ENCODE results near the gene METTL16. TPM values are rescaled to one million over a fixed set of nuclear protein-coding genes. Genes with fewer than 3 reads are reported as not detected.

METTL16 gene
- total RNA-seq, 6 experiments from 2014 or later, result 21.7 to 25.7 (median 24.1) TPM

- peaks cover 63% of the 10 kb centered on the region for H3K4me1 Mint-ChIP-seq (ENCODE audit: low read depth)
- TF ChIP-seq CTCF (IDR thresholded peaks at IDR 0.05), result no peak
- no peaks in the 10 kb centered on the region for H3K9me3 Mint-ChIP-seq
- H3K36me3 Mint-ChIP-seq (ENCODE audit: low read depth), result peaks cover 27% of the 10 kb centered on the region
- peak overlapping the region; percentile 93 for H3K4me3 Mint-ChIP-seq
- peak; percentile 89 for DNase-seq
- peak overlapping the region; percentile 96 for H3K27ac Mint-ChIP-seq
- peaks cover 7% of the 10 kb centered on the region for H3K27me3 Mint-ChIP-seq (ENCODE audit: insufficient read depth)
Observed at GRCh38 chr17:2392252-2393173, 119.2 kb downstream of the METTL16 start.

DNA sequence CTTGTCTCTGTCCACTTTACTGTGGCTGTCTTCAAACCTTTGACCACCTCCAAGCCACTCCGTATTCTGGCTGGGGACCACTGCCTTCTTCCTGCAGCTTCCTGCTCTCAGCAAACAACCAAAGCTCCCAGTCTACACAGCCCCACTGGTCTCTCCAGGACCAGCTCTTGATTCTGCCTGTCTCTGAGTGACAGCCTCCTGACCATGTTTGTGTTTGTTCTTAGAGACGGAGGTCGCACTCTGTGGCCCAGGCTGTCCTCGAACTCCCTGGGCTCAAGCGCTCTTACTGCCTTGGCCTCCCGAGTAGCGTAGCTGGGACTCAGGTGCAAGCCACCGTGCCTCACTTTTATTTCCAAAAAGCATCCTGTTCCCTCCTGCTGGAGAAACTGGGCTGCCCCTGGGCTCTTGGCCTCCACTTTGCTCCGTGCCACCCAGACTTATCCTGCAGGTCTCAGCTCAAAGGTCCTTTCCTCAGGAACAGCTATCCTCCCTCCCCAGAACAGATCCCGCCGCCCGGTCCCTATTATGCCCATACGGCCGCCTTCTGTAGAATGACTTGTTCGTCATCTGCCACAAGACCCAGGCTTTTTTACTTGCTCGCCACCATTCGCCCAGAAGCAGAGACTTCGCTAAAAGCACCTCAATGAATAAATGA, 120.0 kb downstream of the METTL16 start:
- Mint-ChIP-seq H3K27ac (peak overlapping the region; percentile 95), H3K4me3 (peak overlapping the region; percentile 93), H3K4me1 (ENCODE audit: low read depth) (peaks cover 56% of the 10 kb centered on the region), H3K27me3 (ENCODE audit: insufficient read depth) (peaks cover 7% of the 10 kb centered on the region), H3K9me3 (no peaks in the 10 kb centered on the region), H3K36me3 (ENCODE audit: low read depth) (peaks cover 27% of the 10 kb centered on the region)
- no peak for TF ChIP-seq CTCF (IDR thresholded peaks at IDR 0.05)
- DNase-seq, result no peak

DNA sequence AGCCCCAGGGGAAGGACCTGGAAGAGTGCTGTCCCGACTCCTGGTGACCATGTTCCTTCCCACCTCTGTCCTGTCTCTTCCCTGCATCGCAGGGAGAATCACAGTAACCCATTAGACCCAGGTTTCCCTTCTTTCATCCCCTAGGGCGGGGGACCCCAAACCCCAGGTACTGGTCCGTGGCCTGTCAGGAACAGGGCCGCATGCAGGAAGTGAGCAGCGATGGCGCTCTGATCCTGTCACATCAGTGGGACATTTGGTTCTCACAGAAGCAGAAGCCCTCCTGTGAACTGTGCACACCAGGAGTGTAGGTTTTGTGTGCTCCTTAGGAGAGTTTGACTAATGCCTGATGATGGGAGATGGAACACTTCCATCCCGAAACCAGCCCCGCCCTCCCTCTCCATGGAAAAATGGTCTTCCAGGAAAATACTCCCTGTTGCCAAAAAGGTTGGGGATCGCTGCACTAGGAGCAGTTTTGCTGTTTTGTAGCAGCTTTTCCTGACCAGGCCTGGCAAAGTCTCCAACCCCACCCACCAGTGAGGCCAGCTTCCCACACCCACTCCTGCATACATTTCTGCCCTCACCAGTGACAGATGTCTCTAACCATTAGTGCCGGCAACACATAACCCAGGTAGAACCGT, 121.4 kb downstream of the METTL16 start:
- H3K4me3 Mint-ChIP-seq, result no peak overlapping the region
- peaks cover 7% of the 10 kb centered on the region for H3K27me3 Mint-ChIP-seq (ENCODE audit: insufficient read depth)
- peaks cover 27% of the 10 kb centered on the region for H3K36me3 Mint-ChIP-seq (ENCODE audit: low read depth)
- no peaks in the 10 kb centered on the region for H3K9me3 Mint-ChIP-seq
- DNase-seq, result no peak
- H3K4me1 Mint-ChIP-seq (ENCODE audit: low read depth), result peaks cover 43% of the 10 kb centered on the region
- H3K27ac Mint-ChIP-seq, result peak overlapping the region; percentile 64
- no peak for TF ChIP-seq CTCF (IDR thresholded peaks at IDR 0.05)

GRCh38 chr17:2388683-2389055, 123.0 kb downstream of the METTL16 start:
- Mint-ChIP-seq H3K27ac (peak overlapping the region; percentile 70; the same call in 1 of the 2 replicates), H3K36me3 (ENCODE audit: low read depth) (peaks cover 27% of the 10 kb centered on the region), H3K4me3 (no peak overlapping the region), H3K4me1 (ENCODE audit: low read depth) (peaks cover 42% of the 10 kb centered on the region), H3K9me3 (no peaks in the 10 kb centered on the region), H3K27me3 (ENCODE audit: insufficient read depth) (peaks cover 8% of the 10 kb centered on the region)
- DNase-seq, result no peak
- TF ChIP-seq CTCF (IDR thresholded peaks at IDR 0.05), result peak; percentile 24

DNA sequence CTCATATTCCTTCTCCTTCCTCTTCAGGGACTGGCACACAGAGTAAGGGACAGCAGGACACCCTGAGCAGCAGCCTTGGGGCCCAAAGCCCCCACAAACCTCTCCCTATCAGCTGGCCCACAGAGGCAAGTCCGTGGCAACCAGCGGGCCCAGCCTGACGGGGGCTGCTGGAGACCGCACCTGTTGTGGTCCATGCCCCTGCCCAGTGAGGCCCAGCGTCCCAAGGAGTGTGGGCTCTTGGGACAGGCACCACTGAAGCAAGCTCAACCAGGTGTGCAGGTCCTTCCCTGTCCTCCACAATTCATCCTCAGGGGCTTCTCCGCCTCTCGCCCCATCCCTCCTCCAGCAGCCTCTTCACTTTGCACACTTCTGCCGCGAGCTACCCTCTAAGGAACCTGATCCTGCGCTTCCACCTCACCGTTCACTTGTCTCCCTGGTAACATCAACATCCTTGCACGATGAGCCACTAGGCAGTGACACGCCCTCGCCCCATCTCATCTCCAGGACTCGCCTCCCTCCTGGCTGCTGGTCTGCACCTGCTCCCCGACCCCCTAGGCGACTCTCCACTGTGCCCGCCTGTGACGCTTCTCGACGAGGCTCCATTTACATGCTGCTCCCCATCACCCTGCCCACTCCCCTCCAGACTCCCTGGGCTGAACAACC, 123.5 kb downstream of the METTL16 start:
- DNase-seq, result no peak
- TF ChIP-seq CTCF (IDR thresholded peaks at IDR 0.05), result no peak
- Mint-ChIP-seq H3K9me3 (no peaks in the 10 kb centered on the region), H3K4me3 (no peak overlapping the region), H3K36me3 (ENCODE audit: low read depth) (peaks cover 27% of the 10 kb centered on the region), H3K4me1 (ENCODE audit: low read depth) (peaks cover 46% of the 10 kb centered on the region), H3K27ac (peak overlapping the region; percentile 70), H3K27me3 (ENCODE audit: insufficient read depth) (peaks cover 8% of the 10 kb centered on the region)

All from HFFc6 (cell line).